GM23248 (cell line): Measurements from ENCODE around the gene EFCAB11.

ENCODE experiments used
- EZH2 ChIP-seq: fragments of 200-600 bp; sonication (generic); IDR thresholded peaks from 2 replicates; pipeline ENCODE4 v1.6.1; 2018; ENCODE audit warnings: antibody characterized with exemption, mild to moderate bottlenecking; ENCODE audit not compliant: insufficient read depth, poor library complexity, severe bottlenecking
- EZH2phosphoT487 ChIP-seq: fragments of 200-600 bp; sonication (generic); IDR thresholded peaks from 2 replicates; pipeline ENCODE4 v1.6.1; 2018; ENCODE audit warnings: antibody characterized with exemption, moderate library complexity, mild to moderate bottlenecking, low read depth; ENCODE audit not compliant: insufficient read depth

GRCh38 chr14:89851106-89851505, 103.4 kb downstream of the EFCAB11 start:
- TF ChIP-seq EZH2: no peak
- TF ChIP-seq EZH2phosphoT487: no peak
